Neural progenitor cell (in vitro differentiated cells): ENCODE results near the gene ADAMTS14.

ENCODE experiments used
- EZH2 ChIP-seq: fragments of 200-600 bp; sonication (generic); IDR thresholded peaks from 2 replicates; pipeline ENCODE4 v1.6.1; 2017; ENCODE audit warnings: antibody characterized with exemption, mild to moderate bottlenecking, moderate library complexity
- TF ChIP-seq, protein P1 (sequence below): fragments of 200-600 bp; sonication (generic); IDR thresholded peaks from 2 replicates; pipeline ENCODE4 v1.5.1; 2017; ENCODE audit warnings: antibody characterized with exemption, mild to moderate bottlenecking

DNA sequence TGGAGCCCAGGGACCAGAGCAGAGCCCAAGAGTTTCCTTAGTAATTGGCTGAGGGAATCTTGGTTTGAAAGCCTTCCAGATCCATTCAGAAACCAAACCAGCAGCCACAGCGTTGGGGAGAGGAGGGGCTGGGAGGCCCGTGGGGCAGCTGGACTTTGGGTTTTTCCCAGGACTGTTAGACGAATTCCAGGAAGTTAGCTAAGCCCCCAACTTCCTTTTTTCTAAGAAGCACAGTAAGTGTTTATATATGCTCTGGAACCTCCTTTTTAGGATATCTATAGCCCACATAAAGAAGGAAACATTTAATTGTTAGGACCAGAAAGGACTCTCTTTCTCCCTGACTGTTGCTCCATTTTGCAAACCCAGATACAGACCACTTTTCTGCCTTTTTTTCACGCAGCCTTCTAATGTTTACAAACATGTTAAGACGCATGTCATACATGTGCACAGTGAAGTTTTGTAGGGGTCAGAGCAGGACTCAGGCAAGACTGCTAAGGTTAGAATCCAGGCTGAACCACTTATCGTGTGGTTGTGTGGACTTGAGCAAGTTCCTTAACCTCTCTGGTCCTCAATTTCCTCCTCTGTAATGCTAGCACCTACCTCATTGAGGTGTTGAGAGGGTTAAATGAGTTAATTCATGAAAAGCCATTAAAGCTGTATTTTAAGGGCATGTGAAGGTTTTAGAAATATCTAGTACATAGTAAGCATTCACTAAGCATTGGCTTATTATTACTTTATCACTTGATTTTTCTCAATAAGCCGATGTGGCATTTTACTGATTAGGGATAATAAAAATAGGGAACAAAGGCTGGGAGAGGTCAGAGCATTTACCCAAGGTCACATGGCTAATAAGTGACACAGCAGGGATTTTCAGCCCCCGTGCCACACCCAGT is 70.5 kb downstream of the ADAMTS14 start:
- TF ChIP-seq, protein P1, sequence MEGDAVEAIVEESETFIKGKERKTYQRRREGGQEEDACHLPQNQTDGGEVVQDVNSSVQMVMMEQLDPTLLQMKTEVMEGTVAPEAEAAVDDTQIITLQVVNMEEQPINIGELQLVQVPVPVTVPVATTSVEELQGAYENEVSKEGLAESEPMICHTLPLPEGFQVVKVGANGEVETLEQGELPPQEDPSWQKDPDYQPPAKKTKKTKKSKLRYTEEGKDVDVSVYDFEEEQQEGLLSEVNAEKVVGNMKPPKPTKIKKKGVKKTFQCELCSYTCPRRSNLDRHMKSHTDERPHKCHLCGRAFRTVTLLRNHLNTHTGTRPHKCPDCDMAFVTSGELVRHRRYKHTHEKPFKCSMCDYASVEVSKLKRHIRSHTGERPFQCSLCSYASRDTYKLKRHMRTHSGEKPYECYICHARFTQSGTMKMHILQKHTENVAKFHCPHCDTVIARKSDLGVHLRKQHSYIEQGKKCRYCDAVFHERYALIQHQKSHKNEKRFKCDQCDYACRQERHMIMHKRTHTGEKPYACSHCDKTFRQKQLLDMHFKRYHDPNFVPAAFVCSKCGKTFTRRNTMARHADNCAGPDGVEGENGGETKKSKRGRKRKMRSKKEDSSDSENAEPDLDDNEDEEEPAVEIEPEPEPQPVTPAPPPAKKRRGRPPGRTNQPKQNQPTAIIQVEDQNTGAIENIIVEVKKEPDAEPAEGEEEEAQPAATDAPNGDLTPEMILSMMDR: no peak
- no peak for TF ChIP-seq EZH2
